Central memory CD8-positive, alpha-beta T cell (primary cell): ENCODE data around the gene MRPL49.

Source experiments
- ATAC-seq: fragments of 150-1000 bp; cut with Tn5 transposase; replicated peaks from 2 replicates; pipeline ENCODE4 v1.10.0; 2022; ENCODE audit warnings: mild to moderate bottlenecking, moderate FRiP score, moderate number of reproducible peaks; ENCODE audit not compliant: poor library complexity, severe bottlenecking; ENCODE audit errors: extremely low read depth
- DNase-seq, 2 donors: peaks; one replicate each; pipeline ENCODE4 v3.0.0; 2021; ENCODE audit warnings: low spot score in 2 of 2
- H3K27ac Mint-ChIP-seq: one replicate; pipeline ENCODE4 v1.8.0; 2022; ENCODE audit warnings: low read depth, mild to moderate bottlenecking, moderate library complexity, mixed read lengths
- H3K27me3 Mint-ChIP-seq: one replicate; pipeline ENCODE4 v1.8.0; 2022; ENCODE audit warnings: mixed read lengths
- H3K36me3 Mint-ChIP-seq: one replicate; pipeline ENCODE4 v1.8.0; 2022; ENCODE audit warnings: mild to moderate bottlenecking, moderate library complexity, mixed read lengths; ENCODE audit not compliant: insufficient read depth
- H3K4me1 Mint-ChIP-seq: one replicate; pipeline ENCODE4 v1.8.0; 2022; ENCODE audit warnings: mixed read lengths
- H3K4me3 Mint-ChIP-seq: one replicate; pipeline ENCODE4 v1.8.0; 2022; ENCODE audit warnings: mild to moderate bottlenecking, moderate library complexity, mixed read lengths
- H3K9me3 Mint-ChIP-seq: one replicate; pipeline ENCODE4 v1.8.0; 2022; ENCODE audit warnings: mixed read lengths

The MRPL49 gene

GRCh38 chr11:65121865-65122696 is at the start of gene MRPL49, which contains the start of gene FAU:
MRPL49 (plus strand) TSS chr11:65122321; CDS start chr11:65122347, 26 bp downstream.
FAU (minus strand) TSS chr11:65122134; CDS start chr11:65121813, 321 bp downstream.
- Mint-ChIP-seq H3K36me3 (peaks cover 55% of the 10 kb centered on the region), H3K4me3 (peak within 1 kb of the TSS; percentile 96), H3K27me3 (no peaks in the 10 kb centered on the region), H3K27ac (peak within 1 kb of the TSS; percentile 99), H3K9me3 (no peaks in the 10 kb centered on the region), H3K4me1 (peaks cover 24% of the 10 kb centered on the region)
- DNase-seq (peak; percentile 93 to 98), ATAC-seq (peak; percentile 86)

- Mint-ChIP-seq H3K4me3 (no peak overlapping the region), H3K9me3 (no peaks in the 10 kb centered on the region), H3K27ac (no peak overlapping the region), H3K36me3 (peaks cover 6% of the 10 kb centered on the region), H3K4me1 (no peaks in the 10 kb centered on the region), H3K27me3 (no peaks in the 10 kb centered on the region)
- ATAC-seq: no peak
- DNase-seq: no peak
Observed at GRCh38 chr11:65072631-65072966, 49.5 kb upstream of the MRPL49 start.

GRCh38 chr11:65077451-65077850 is 44.7 kb upstream of the MRPL49 start:
- ATAC-seq (no peak), DNase-seq (no peak)
- Mint-ChIP-seq H3K27ac (no peak overlapping the region), H3K9me3 (no peaks in the 10 kb centered on the region), H3K4me3 (no peak overlapping the region), H3K36me3 (peaks cover 10% of the 10 kb centered on the region), H3K27me3 (no peaks in the 10 kb centered on the region), H3K4me1 (peaks cover 11% of the 10 kb centered on the region)

GRCh38 chr11:65078151-65078550 is 44.0 kb upstream of the MRPL49 start:
- H3K4me3 Mint-ChIP-seq: no peak overlapping the region
- peaks cover 10% of the 10 kb centered on the region for H3K36me3 Mint-ChIP-seq
- ATAC-seq: peak; percentile 81
- peak; percentile 50 to 69 for DNase-seq
- H3K27ac Mint-ChIP-seq: peak overlapping the region; percentile 75
- no peaks in the 10 kb centered on the region for H3K9me3 Mint-ChIP-seq
- no peaks in the 10 kb centered on the region for H3K27me3 Mint-ChIP-seq
- peaks cover 13% of the 10 kb centered on the region for H3K4me1 Mint-ChIP-seq

- Mint-ChIP-seq H3K4me1 (peaks cover 20% of the 10 kb centered on the region), H3K36me3 (peaks cover 17% of the 10 kb centered on the region)
Observed at GRCh38 chr11:65078786-65079342, 43.3 kb upstream of the MRPL49 start.

GRCh38 chr11:65083134-65083833 is 38.8 kb upstream of the MRPL49 start:
- peaks cover 29% of the 10 kb centered on the region for H3K36me3 Mint-ChIP-seq
- ATAC-seq (no peak), DNase-seq (no peak)
- H3K9me3 Mint-ChIP-seq: no peaks in the 10 kb centered on the region
- no peaks in the 10 kb centered on the region for H3K27me3 Mint-ChIP-seq
- peak overlapping the region; percentile 99 for H3K27ac Mint-ChIP-seq
- peaks cover 33% of the 10 kb centered on the region for H3K4me1 Mint-ChIP-seq
- H3K4me3 Mint-ChIP-seq: peak overlapping the region; percentile 98

More at GRCh38 chr11:65078786-65079342, 43.3 kb upstream of the MRPL49 start:
- DNase-seq: no peak
- H3K27ac Mint-ChIP-seq: peak overlapping the region; percentile 75
- no peak for ATAC-seq
- no peaks in the 10 kb centered on the region for H3K27me3 Mint-ChIP-seq
- no peaks in the 10 kb centered on the region for H3K9me3 Mint-ChIP-seq
- H3K4me3 Mint-ChIP-seq: no peak overlapping the region

- ATAC-seq (peak; percentile 93), DNase-seq (peak; percentile 95 to 96)
- H3K4me3 Mint-ChIP-seq: peak within 1 kb of the TSS; percentile 98
- peaks cover 27% of the 10 kb centered on the region for H3K36me3 Mint-ChIP-seq
- peaks cover 29% of the 10 kb centered on the region for H3K4me1 Mint-ChIP-seq
- peak within 1 kb of the TSS; percentile 99 for H3K27ac Mint-ChIP-seq
- no peaks in the 10 kb centered on the region for H3K27me3 Mint-ChIP-seq
- H3K9me3 Mint-ChIP-seq: no peaks in the 10 kb centered on the region
Observed at GRCh38 chr11:65083834-65084597, 38.1 kb upstream of the MRPL49 start, which contains the start of the genes CDCA5 and ZFPL1. CDCA5 (minus strand) TSS chr11:65084040; CDS start chr11:65083978, 62 bp downstream. ZFPL1 (plus strand) TSS chr11:65084222; CDS start chr11:65084699, 477 bp downstream.

GRCh38 chr11:65084598-65085375 is 37.3 kb upstream of the MRPL49 start:
- Mint-ChIP-seq H3K27me3 (no peaks in the 10 kb centered on the region), H3K4me1 (peaks cover 29% of the 10 kb centered on the region), H3K27ac (peak overlapping the region; percentile 99), H3K36me3 (peaks cover 27% of the 10 kb centered on the region), H3K4me3 (peak overlapping the region; percentile 98), H3K9me3 (no peaks in the 10 kb centered on the region)
- DNase-seq (no peak), ATAC-seq (no peak)

- peaks cover 27% of the 10 kb centered on the region for H3K36me3 Mint-ChIP-seq
- no peak for ATAC-seq
Observed at GRCh38 chr11:65085446-65085845, 36.7 kb upstream of the MRPL49 start.

GRCh38 chr11:65086809-65087208 is 35.3 kb upstream of the MRPL49 start:
- Mint-ChIP-seq H3K9me3 (no peaks in the 10 kb centered on the region), H3K4me3 (no peak overlapping the region)

More at GRCh38 chr11:65085446-65085845, 36.7 kb upstream of the MRPL49 start:
- no peaks in the 10 kb centered on the region for H3K9me3 Mint-ChIP-seq
- H3K4me3 Mint-ChIP-seq: peak overlapping the region; percentile 98
- H3K27ac Mint-ChIP-seq: no peak overlapping the region
- DNase-seq: no peak
- H3K4me1 Mint-ChIP-seq: peaks cover 29% of the 10 kb centered on the region
- H3K27me3 Mint-ChIP-seq: no peaks in the 10 kb centered on the region

GRCh38 chr11:65087216-65087615 is 34.9 kb upstream of the MRPL49 start:
- H3K27ac Mint-ChIP-seq: no peak overlapping the region
- H3K27me3 Mint-ChIP-seq: no peaks in the 10 kb centered on the region
- H3K36me3 Mint-ChIP-seq: peaks cover 25% of the 10 kb centered on the region
- no peak for ATAC-seq
- DNase-seq: no peak
- H3K4me3 Mint-ChIP-seq: no peak overlapping the region
- no peaks in the 10 kb centered on the region for H3K9me3 Mint-ChIP-seq
- H3K4me1 Mint-ChIP-seq: peaks cover 29% of the 10 kb centered on the region

More at GRCh38 chr11:65086809-65087208, 35.3 kb upstream of the MRPL49 start:
- Mint-ChIP-seq H3K36me3 (peaks cover 25% of the 10 kb centered on the region), H3K4me1 (peaks cover 29% of the 10 kb centered on the region), H3K27ac (no peak overlapping the region), H3K27me3 (no peaks in the 10 kb centered on the region)
- ATAC-seq (no peak), DNase-seq (no peak)
